NCI-H1417 treated with DMSO at 0.1 percent for 48 hours (cell line): ENCODE data around the gene SLC38A10.

Source experiments
- DNase-seq: peaks from one replicate; lab custom pipeline; 2025; lab: John Stamatoyannopoulos, UW

Gene SLC38A10

GRCh38 chr17:81239714-81240555, 55.2 kb downstream of the SLC38A10 start:
- DNase-seq = no peak

GRCh38 chr17:81238815-81239713, 56.0 kb downstream of the SLC38A10 start, which contains the start of the genes NDUFAF8 and TEPSIN:
Gene NDUFAF8, plus strand, starts transcription at chr17:81239318. Its CDS starts 46 bp downstream, at chr17:81239364.
Gene TEPSIN, minus strand, starts transcription at chr17:81239055. Its CDS starts 22 bp downstream, at chr17:81239033.
- peak; percentile 95 for DNase-seq

- DNase-seq = no peak
Observed at GRCh38 chr17:81238490-81238814, 56.7 kb downstream of the SLC38A10 start.

- DNase-seq = no peak
Observed at GRCh38 chr17:81237591-81238489, 57.3 kb downstream of the SLC38A10 start.

- no peak for DNase-seq
Observed at GRCh38 chr17:81236784-81237183, 58.3 kb downstream of the SLC38A10 start.

GRCh38 chr17:81235822-81236740, 59.0 kb downstream of the SLC38A10 start:
- DNase-seq = no peak

GRCh38 chr17:81234940-81235821, 59.9 kb downstream of the SLC38A10 start:
- no peak for DNase-seq

GRCh38 chr17:81234506-81234855, 60.6 kb downstream of the SLC38A10 start:
- no peak for DNase-seq

GRCh38 chr17:81233811-81234505, 61.1 kb downstream of the SLC38A10 start:
- no peak for DNase-seq

GRCh38 chr17:81233316-81233715, 61.8 kb downstream of the SLC38A10 start:
- DNase-seq = no peak

GRCh38 chr17:81232616-81233241, 62.4 kb downstream of the SLC38A10 start:
- no peak for DNase-seq

GRCh38 chr17:81231766-81232581, 63.1 kb downstream of the SLC38A10 start:
- no peak for DNase-seq

GRCh38 chr17:81231121-81231645, 63.9 kb downstream of the SLC38A10 start:
- no peak for DNase-seq

GRCh38 chr17:81230043-81230820, 64.9 kb downstream of the SLC38A10 start:
- no peak for DNase-seq

- DNase-seq = no peak
Observed at GRCh38 chr17:81229666-81229920, 65.5 kb downstream of the SLC38A10 start.

- no peak for DNase-seq
Observed at GRCh38 chr17:81228834-81229665, 66.1 kb downstream of the SLC38A10 start.
